ENCODE results near the gene NRCAM.
"Not testable (repeated sequence)": the region's sequence is repeated elsewhere in the genome, so short reads cannot be mapped to it uniquely, and the experiment has no call there.

The NRCAM gene

DNA sequence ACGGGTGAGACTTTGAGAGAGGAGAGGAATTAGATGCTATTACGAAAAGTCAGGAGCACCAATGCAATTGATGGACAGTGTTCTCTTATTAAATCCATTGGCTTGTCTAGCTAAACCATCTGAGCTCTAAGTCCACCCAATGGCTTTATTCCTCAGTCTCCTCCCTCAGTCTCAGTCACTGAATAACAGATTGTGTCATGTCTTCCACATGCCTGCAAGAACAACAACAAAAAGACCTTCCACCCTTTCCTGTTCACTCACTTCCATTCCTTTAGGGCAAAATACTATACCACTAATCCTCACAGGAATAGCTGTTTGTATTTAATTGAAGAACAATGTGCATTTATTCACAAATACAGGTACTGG, 171.2 kb downstream of the NRCAM start:
- in situ Hi-C loops (cut with HindIII; ENCODE audit: low sequenced_read_pairs) = no loop called here

DNA sequence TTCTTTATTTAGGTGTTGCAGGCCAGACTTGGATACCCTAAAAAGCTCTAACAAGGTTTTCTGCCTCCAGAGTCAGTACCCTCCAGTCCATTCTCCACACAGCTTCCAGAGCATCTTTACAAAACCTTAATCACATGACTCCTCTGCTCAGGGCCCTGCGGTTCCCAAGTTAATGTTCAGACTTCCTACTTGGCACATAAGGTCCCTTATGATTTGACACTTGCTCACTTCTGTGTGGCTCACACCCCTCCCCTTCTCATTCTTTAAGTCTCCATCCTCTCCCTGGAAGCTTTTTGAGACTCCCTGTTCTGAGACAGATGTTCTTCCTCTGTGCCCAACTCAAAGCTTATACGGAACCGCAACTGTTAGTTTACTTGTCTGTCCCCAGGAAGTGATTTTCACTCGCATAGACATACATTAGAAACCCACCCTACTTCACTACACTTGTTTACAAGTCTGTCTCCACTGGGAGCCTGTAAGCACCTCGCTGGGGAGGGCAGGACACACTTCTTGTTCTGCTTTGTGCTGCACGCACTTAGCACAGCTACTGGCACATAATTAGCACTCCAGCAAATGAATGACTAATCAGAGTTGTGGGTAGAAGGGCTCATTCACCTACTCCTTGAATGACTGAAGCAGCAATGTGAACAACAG, 171.8 kb downstream of the NRCAM start:
- in situ Hi-C loops (cut with HindIII; ENCODE audit: low sequenced_read_pairs) = no loop called here

GRCh38 chr7:108283252-108283651, 173.0 kb downstream of the NRCAM start:
- in situ Hi-C loops (cut with HindIII; ENCODE audit: low sequenced_read_pairs) = no loop called here

DNA sequence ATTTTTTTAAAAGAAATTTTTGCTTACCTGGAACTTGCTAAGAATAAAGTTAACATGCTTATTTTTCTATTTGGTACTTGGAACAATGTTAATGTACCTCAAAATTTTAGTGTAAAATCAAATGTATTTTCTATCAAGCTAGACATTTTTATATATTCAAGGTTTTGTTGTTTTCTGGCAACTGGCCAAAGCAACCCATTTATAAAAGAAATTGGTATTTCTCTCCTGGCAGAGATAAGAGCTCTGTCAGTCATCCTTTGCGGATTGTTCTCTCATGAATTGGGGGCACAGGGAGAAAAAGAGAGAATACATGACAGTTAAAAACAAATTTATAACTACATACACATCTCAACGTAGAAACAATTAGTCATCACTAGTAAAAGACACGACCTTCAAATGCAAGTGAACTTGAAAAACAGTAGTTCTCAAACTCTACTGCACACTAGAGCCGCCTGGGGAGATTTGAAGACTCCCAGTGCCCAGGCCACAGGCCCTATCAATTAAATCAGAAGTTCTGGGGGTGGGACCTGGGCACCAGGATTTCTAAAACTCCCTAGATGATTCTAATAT, 173.7 kb downstream of the NRCAM start:
- in situ Hi-C loops (cut with HindIII; ENCODE audit: low sequenced_read_pairs) = no loop called here

- in situ Hi-C loops (cut with HindIII; ENCODE audit: low sequenced_read_pairs) = no loop called here
Measured at GRCh38 chr7:108280136-108280535, 176.1 kb downstream of the NRCAM start.

DNA sequence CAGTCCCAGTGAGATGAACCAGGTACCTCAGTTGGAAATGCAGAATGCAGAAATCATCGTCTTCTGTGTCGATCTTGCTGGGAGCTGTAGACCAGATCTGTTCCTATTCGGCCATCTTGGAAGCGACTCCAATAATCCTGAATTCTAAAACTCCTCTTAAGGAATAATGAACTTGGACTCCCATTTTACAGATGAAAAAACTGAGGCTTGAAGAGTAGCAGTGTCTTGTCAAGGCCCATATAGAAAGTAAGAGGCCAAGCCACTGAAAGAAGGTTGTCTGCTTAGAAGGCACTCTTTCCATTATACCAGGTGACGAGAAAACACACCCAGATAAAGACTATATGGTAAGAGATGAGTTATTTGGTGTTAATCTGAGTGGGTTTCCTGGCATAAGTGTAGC, 177.5 kb downstream of the NRCAM start:
- in situ Hi-C loops (cut with HindIII; ENCODE audit: low sequenced_read_pairs) = no loop called here

DNA sequence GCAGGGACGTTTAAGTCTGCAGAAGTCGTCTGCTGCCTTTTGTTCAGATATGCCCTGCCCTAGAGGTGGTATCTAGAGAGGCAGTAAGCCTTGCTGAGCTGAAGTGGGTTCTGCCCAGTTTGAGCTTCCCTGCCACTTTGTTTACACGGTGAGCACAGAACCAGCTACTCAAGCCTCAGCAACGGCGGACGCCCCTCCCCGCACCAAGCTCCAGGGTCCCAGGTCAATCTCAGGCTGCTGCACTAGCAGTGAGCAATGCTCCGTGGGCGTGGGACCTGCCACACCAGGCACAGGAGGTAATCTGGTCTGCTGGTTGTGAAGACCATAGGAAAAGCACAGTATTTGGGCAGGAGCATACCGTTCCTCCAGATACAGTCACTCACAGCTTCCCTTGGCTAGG, 178.0 kb downstream of the NRCAM start:
- in situ Hi-C loops (cut with HindIII; ENCODE audit: low sequenced_read_pairs) = no loop called here

GRCh38 chr7:108274447-108274846, 181.8 kb downstream of the NRCAM start:
- in situ Hi-C loops (cut with HindIII; ENCODE audit: low sequenced_read_pairs) = not testable (repeated sequence)

GRCh38 chr7:108272891-108273290, 183.3 kb downstream of the NRCAM start:
- in situ Hi-C loops (cut with HindIII; ENCODE audit: low sequenced_read_pairs) = not testable (repeated sequence)

DNA sequence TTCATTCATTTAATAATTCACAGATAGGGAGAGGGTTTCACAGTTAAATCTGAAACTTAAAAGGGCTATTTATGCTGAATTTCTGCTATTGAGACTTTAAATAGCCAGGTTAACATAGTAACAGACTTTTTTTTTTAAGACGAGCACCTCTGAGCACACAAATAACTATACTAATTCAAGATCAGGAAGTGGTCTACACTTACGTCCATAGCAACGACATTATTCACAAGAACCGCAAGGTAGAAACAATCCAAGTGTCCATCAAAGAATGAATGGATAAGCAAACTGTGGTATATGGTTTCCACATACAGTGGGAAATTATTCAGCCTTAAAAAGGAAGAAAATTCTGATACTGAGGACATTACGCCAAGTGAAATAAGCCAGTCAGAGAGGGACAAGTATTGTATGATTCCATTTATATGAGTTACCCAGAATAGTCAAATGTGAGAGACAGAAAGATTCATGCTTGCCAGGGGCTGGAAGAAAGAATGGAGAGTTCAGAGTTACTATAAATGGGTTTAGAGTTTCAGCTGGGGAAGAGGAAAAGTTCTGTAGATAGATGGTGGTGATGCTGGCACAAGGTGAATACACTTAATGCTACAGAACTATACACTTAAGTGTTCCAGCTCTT, 185.7 kb downstream of the NRCAM start:
- in situ Hi-C loops (cut with HindIII; ENCODE audit: low sequenced_read_pairs) = no loop called here

GRCh38 chr7:108268200-108268820, 187.9 kb downstream of the NRCAM start:
- in situ Hi-C loops (cut with HindIII; ENCODE audit: low sequenced_read_pairs) = no loop called here

GRCh38 chr7:108267615-108268014, 188.6 kb downstream of the NRCAM start:
- in situ Hi-C loops (cut with HindIII; ENCODE audit: low sequenced_read_pairs) = no loop called here

DNA sequence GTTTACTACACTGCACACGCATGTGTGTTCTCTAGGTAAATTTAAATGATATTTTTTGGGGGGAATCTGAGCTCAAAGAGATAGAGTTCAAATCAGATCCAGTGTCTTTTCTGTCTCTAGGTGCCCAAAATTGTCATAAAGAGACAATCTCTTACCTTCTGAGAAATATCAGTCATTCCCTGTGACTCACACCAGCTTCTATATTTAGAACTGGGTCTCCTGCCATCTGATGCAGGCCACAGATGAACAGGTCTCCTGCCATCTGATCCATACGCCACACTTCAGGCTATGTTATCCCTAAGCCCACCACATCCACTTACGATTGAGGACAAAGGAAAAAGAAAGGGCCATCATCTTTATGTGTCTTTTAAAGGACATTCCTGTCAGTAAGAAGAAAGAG, 189.7 kb downstream of the NRCAM start:
- in situ Hi-C loops (cut with HindIII; ENCODE audit: low sequenced_read_pairs) = no loop called here

DNA sequence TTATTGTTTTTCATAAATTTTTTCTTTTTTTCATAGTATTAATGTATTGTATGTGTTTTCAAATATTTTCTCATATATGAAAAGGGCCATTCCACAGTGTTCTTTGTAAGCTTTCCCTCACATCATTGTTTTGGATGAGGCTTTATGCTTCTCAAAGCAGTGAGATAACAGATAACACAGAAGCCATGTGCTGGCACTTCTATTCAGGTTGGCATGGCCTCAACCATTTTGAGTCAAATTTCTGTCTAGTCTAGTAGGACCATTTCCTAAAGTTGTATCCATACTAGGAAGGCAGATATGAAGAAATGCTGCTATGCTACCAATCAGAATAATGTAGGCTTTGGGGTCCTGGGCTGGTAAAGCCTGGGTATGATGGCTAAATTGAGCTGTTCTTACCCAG, 190.2 kb downstream of the NRCAM start:
- in situ Hi-C loops (cut with HindIII; ENCODE audit: low sequenced_read_pairs) = no loop called here

DNA sequence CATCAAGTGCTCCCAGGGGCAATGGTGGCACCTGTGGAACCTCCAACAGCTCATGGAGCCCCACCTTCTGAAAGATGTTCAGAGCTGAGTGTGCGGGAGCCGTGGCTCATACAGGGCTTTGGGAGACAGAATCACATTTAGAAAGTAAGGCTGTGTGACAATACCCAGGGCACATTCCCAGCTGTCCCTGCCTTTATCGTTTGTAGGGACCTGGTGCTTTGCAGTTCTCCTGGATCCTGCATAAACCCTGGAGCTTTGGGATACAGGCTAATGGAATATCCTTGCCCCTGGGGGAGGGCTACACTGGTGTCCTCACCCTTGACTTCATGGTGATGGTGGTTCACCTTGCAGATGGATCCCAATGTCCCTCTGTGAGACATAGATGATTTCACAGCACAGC, 191.2 kb downstream of the NRCAM start:
- in situ Hi-C loops (cut with HindIII; ENCODE audit: low sequenced_read_pairs) = no loop called here

- in situ Hi-C loops (cut with HindIII; ENCODE audit: low sequenced_read_pairs) = no loop called here
Measured at GRCh38 chr7:108263425-108263824, 192.8 kb downstream of the NRCAM start.

GRCh38 chr7:108261560-108262255, 194.5 kb downstream of the NRCAM start:
- in situ Hi-C loops (cut with HindIII; ENCODE audit: low sequenced_read_pairs) = no loop called here

- in situ Hi-C loops (cut with HindIII; ENCODE audit: low sequenced_read_pairs) = not testable (repeated sequence)
Measured at GRCh38 chr7:108259447-108259846, 196.8 kb downstream of the NRCAM start.

DNA sequence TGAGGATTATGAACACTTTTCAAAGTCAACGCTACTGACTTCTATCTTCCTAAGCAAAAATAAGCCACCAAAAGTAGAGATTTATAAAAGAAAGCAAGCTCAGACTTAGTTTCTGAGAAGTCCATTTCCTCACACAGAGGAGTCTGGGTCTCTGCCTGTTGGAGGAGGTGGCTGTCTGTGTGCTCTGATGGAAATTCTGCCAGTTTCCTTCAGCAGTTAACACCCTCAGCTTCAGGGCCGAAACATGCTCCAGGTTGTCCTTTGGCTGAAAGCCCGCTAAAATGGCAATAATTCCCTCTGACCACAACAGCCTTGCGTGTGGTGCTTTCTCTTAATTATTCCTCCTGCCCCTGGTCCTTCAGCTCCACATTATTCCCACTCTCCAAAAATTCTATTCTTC, 198.3 kb downstream of the NRCAM start:
- in situ Hi-C loops (cut with HindIII; ENCODE audit: low sequenced_read_pairs) = no loop called here

- in situ Hi-C loops (cut with HindIII; ENCODE audit: low sequenced_read_pairs) = no loop called here
Measured at GRCh38 chr7:108254259-108254658, 202.0 kb downstream of the NRCAM start.

GRCh38 chr7:108253275-108254044, 202.8 kb downstream of the NRCAM start:
- in situ Hi-C loops (cut with HindIII; ENCODE audit: low sequenced_read_pairs) = no loop called here
